ENCODE measurements around the gene ADM.
A peak's percentile ranks its signal among the peaks of the same experiment; 100 is the strongest.

The ADM gene

GRCh38 chr11:10294290-10294953, 10.5 kb upstream of the ADM start:
- Histone ChIP-seq H2AFZ (ENCODE audit: low read depth, low read length) (peak overlapping the region; percentile 76), H3K23ac (ENCODE audit: low read length in 2 of 2) (peak overlapping the region in 1 of 2 experiments; percentile 92), H3K9me3 (ENCODE audit: control insufficient read depth, low read length) (no peaks in the 10 kb centered on the region), H3K4ac (ENCODE audit: low read depth in 1 of 2, low read length in 2 of 2) (peak overlapping the region; percentile 99 to 100), H3K27ac (ENCODE audit: low read length, poor library complexity, severe bottlenecking) (peak overlapping the region; percentile 97), H3K79me1 (replicated peaks; ENCODE audit: low read length, poor library complexity, severe bottlenecking) (peaks cover 9% of the 10 kb centered on the region), H2BK15ac (ENCODE audit: low read depth, poor library complexity, severe bottlenecking) (peak overlapping the region; percentile 98), H4K91ac (ENCODE audit: low read length) (peak overlapping the region; percentile 99), H3K27me3 (ENCODE audit: control insufficient read depth in 1 of 2, insufficient read depth in 1 of 2, low read length in 2 of 2) (no peaks in the 10 kb centered on the region), H4K8ac (ENCODE audit: low read length) (peak overlapping the region; percentile 99), H3K4me3 (ENCODE audit: insufficient read depth in 1 of 2, low read depth in 1 of 2, low read length in 2 of 2) (peak overlapping the region; percentile 84 to 96), H3K4me2 (ENCODE audit: low read length, poor library complexity, severe bottlenecking) (peak overlapping the region; percentile 98), H3K18ac (ENCODE audit: low read depth in 1 of 2, low read length in 2 of 2) (peak overlapping the region; percentile 99), H2BK12ac (ENCODE audit: low read length in 2 of 2) (peak overlapping the region; percentile 75 to 99), H3K4me1 (ENCODE audit: control insufficient read depth, insufficient read depth, low read depth, low read length) (peaks cover 8% of the 10 kb centered on the region), H3K9ac (ENCODE audit: low read length) (peak overlapping the region; percentile 97), H2BK120ac (ENCODE audit: low read depth, low read length) (peak overlapping the region; percentile 100), H3K36me3 (ENCODE audit: control insufficient read depth in 1 of 2, insufficient read depth in 2 of 2, low read depth in 1 of 2, low read length in 2 of 2) (peaks cover 9 to 21% of the 10 kb centered on the region in 2 experiments), H2BK5ac (ENCODE audit: low read depth, low read length, poor library complexity, severe bottlenecking) (peak overlapping the region; percentile 96), H2AK5ac (ENCODE audit: low read length, severe bottlenecking) (peak overlapping the region; percentile 94), H3K14ac (ENCODE audit: low read length in 2 of 2) (peak overlapping the region in 1 of 2 experiments; percentile 92)
- WGBS: under 1% methylated on average over 36 of the region's 45 CpGs
- peak; percentile 86 for DNase-seq

GRCh38 chr11:10295064-10295901, 9.6 kb upstream of the ADM start:
- H3K36me3 ChIP-seq (ENCODE audit: control insufficient read depth in 1 of 2, insufficient read depth in 2 of 2, low read depth in 1 of 2, low read length in 2 of 2): peaks cover 3 to 27% of the 10 kb centered on the region in 2 experiments
- H4K91ac ChIP-seq (ENCODE audit: low read length): no peak overlapping the region
- H3K4ac ChIP-seq (ENCODE audit: low read depth in 1 of 2, low read length in 2 of 2): no peak overlapping the region
- peak overlapping the region in 1 of 2 experiments; percentile 39 for H2BK12ac ChIP-seq (ENCODE audit: low read length in 2 of 2)
- no peaks in the 10 kb centered on the region for H3K27me3 ChIP-seq (ENCODE audit: control insufficient read depth in 1 of 2, insufficient read depth in 1 of 2, low read length in 2 of 2)
- H3K14ac ChIP-seq (ENCODE audit: low read length in 2 of 2): no peak overlapping the region
- WGBS: 16% methylated on average over 7 of the region's 10 CpGs
- H2BK5ac ChIP-seq (ENCODE audit: low read depth, low read length, poor library complexity, severe bottlenecking): no peak overlapping the region
- H2AK5ac ChIP-seq (ENCODE audit: low read length, severe bottlenecking): peak overlapping the region; percentile 47
- H3K9me3 ChIP-seq (ENCODE audit: control insufficient read depth, low read length): no peaks in the 10 kb centered on the region
- no peak overlapping the region for H3K23ac ChIP-seq (ENCODE audit: low read length in 2 of 2)
- H2BK15ac ChIP-seq (ENCODE audit: low read depth, poor library complexity, severe bottlenecking): no peak overlapping the region
- H3K9ac ChIP-seq (ENCODE audit: low read length): peak overlapping the region; percentile 97
- peak overlapping the region in 1 of 2 experiments; percentile 99 for H3K18ac ChIP-seq (ENCODE audit: low read depth in 1 of 2, low read length in 2 of 2)
- peaks cover 6% of the 10 kb centered on the region for H3K4me1 ChIP-seq (ENCODE audit: control insufficient read depth, insufficient read depth, low read depth, low read length)
- peak overlapping the region; percentile 97 for H3K27ac ChIP-seq (ENCODE audit: low read length, poor library complexity, severe bottlenecking)
- peak; percentile 43 for DNase-seq
- no peak overlapping the region for H2AFZ ChIP-seq (ENCODE audit: low read depth, low read length)
- no peak overlapping the region for H4K8ac ChIP-seq (ENCODE audit: low read length)
- H2BK120ac ChIP-seq (ENCODE audit: low read depth, low read length): no peak overlapping the region
- peaks cover 7% of the 10 kb centered on the region for H3K79me1 ChIP-seq (replicated peaks; ENCODE audit: low read length, poor library complexity, severe bottlenecking)
- H3K4me2 ChIP-seq (ENCODE audit: low read length, poor library complexity, severe bottlenecking): peak overlapping the region; percentile 98
- H3K4me3 ChIP-seq (ENCODE audit: insufficient read depth in 1 of 2, low read depth in 1 of 2, low read length in 2 of 2): peak overlapping the region in 1 of 2 experiments; percentile 96

- Histone ChIP-seq H4K91ac (ENCODE audit: low read length) (no peak overlapping the region), H3K4me3 (ENCODE audit: insufficient read depth in 1 of 2, low read depth in 1 of 2, low read length in 2 of 2) (no peak overlapping the region), H3K14ac (ENCODE audit: low read length in 2 of 2) (no peak overlapping the region), H2AK5ac (ENCODE audit: low read length, severe bottlenecking) (peak overlapping the region; percentile 58), H3K23ac (ENCODE audit: low read length in 2 of 2) (no peak overlapping the region), H3K9me3 (ENCODE audit: control insufficient read depth, low read length) (no peaks in the 10 kb centered on the region), H2BK15ac (ENCODE audit: low read depth, poor library complexity, severe bottlenecking) (no peak overlapping the region), H3K4me2 (ENCODE audit: low read length, poor library complexity, severe bottlenecking) (no peak overlapping the region), H4K8ac (ENCODE audit: low read length) (no peak overlapping the region), H3K4me1 (ENCODE audit: control insufficient read depth, insufficient read depth, low read depth, low read length) (peaks cover 6% of the 10 kb centered on the region), H3K9ac (ENCODE audit: low read length) (peak overlapping the region; percentile 66), H2BK120ac (ENCODE audit: low read depth, low read length) (no peak overlapping the region), H3K18ac (ENCODE audit: low read depth in 1 of 2, low read length in 2 of 2) (peak overlapping the region in 1 of 2 experiments; percentile 76), H2AFZ (ENCODE audit: low read depth, low read length) (no peak overlapping the region), H2BK12ac (ENCODE audit: low read length in 2 of 2) (no peak overlapping the region), H3K27me3 (ENCODE audit: control insufficient read depth in 1 of 2, insufficient read depth in 1 of 2, low read length in 2 of 2) (no peaks in the 10 kb centered on the region), H2BK5ac (ENCODE audit: low read depth, low read length, poor library complexity, severe bottlenecking) (peak overlapping the region; percentile 75), H3K36me3 (ENCODE audit: control insufficient read depth in 1 of 2, insufficient read depth in 2 of 2, low read depth in 1 of 2, low read length in 2 of 2) (peaks cover 2 to 26% of the 10 kb centered on the region in 2 experiments), H3K79me1 (replicated peaks; ENCODE audit: low read length, poor library complexity, severe bottlenecking) (peaks cover 7% of the 10 kb centered on the region), H3K27ac (ENCODE audit: low read length, poor library complexity, severe bottlenecking) (peak overlapping the region; percentile 82), H3K4ac (ENCODE audit: low read depth in 1 of 2, low read length in 2 of 2) (no peak overlapping the region)
- WGBS: 4% methylated on average over 2 of the region's 5 CpGs
- DNase-seq: peak; percentile 98
These were observed 6.5 kb upstream of the ADM start for GRCh38 chr11:10298342-10298741.
